Coronary artery (tissue), 2 donors: ENCODE data around the gene LTBP2.

Experiments used
- DNase-seq: peaks from one replicate; pipeline ENCODE4 v3.0.0-alpha.2; 2017; ENCODE audit warnings: low spot score
- H3K27ac ChIP-seq, 2 donors: fragments of 200-600 bp; sonication (generic); one replicate each; pipeline ENCODE4 v1.5.1; 2016 to 2019
- H3K4me3 ChIP-seq: fragments of 200-600 bp; sonication (generic); 2 replicates; pipeline ENCODE4 v1.5.1; 2016; ENCODE audit warnings: mild to moderate bottlenecking, moderate library complexity
- CTCF ChIP-seq: fragments of 200-600 bp; sonication (generic); IDR thresholded peaks from one replicate; pipeline ENCODE4 v1.5.1; 2019; ENCODE audit warnings: antibody characterized with exemption

LTBP2 gene

GRCh38 chr14:74476607-74477006 is 135.4 kb downstream of the LTBP2 start:
- no peak overlapping the region for H3K4me3 ChIP-seq
- peak overlapping the region in 1 of 2 donors; percentile 64 for H3K27ac ChIP-seq
- no peak for DNase-seq
- TF ChIP-seq CTCF: no peak

GRCh38 chr14:74476107-74476506 is 135.9 kb downstream of the LTBP2 start:
- TF ChIP-seq CTCF: no peak
- peak overlapping the region in 1 of 2 donors; percentile 64 for H3K27ac ChIP-seq
- no peak for DNase-seq
- H3K4me3 ChIP-seq: no peak overlapping the region

- no peak for TF ChIP-seq CTCF
- DNase-seq: no peak
- no peak overlapping the region for H3K4me3 ChIP-seq
- peak overlapping the region in 1 of 2 donors; percentile 64 for H3K27ac ChIP-seq
These were observed 136.4 kb downstream of the LTBP2 start for GRCh38 chr14:74475678-74476077.

- Histone ChIP-seq H3K4me3 (no peak overlapping the region), H3K27ac (peak overlapping the region in 1 of 2 donors; percentile 53)
- no peak for DNase-seq
- TF ChIP-seq CTCF: no peak
These were observed 137.7 kb downstream of the LTBP2 start for GRCh38 chr14:74474376-74474775.

- no peak overlapping the region for H3K27ac ChIP-seq
- no peak for DNase-seq
- TF ChIP-seq CTCF: no peak
- no peak overlapping the region for H3K4me3 ChIP-seq
These were observed 139.4 kb downstream of the LTBP2 start for GRCh38 chr14:74472601-74473000.

GRCh38 chr14:74469548-74470518 is 142.2 kb downstream of the LTBP2 start:
- no peak overlapping the region for H3K4me3 ChIP-seq
- no peak for TF ChIP-seq CTCF
- H3K27ac ChIP-seq: peak overlapping the region in 1 of 2 donors; percentile 50
- DNase-seq: no peak

- H3K4me3 ChIP-seq: no peak overlapping the region
- no peak for DNase-seq
- TF ChIP-seq CTCF: no peak
- H3K27ac ChIP-seq: peak overlapping the region in 1 of 2 donors; percentile 45
These were observed 143.5 kb downstream of the LTBP2 start for GRCh38 chr14:74468513-74468912.
